ENCODE results near the gene LMO2. TPM values are rescaled to one million over a fixed set of nuclear protein-coding genes. Genes with fewer than 3 reads are reported as not detected.

The LMO2 gene
- total and polyA plus RNA-seq, 2 of the 13 experiments (the other 11 are each of a cell fraction or from before 2014, with no cell fraction given): not detected

- TF ChIP-seq ZNF331 (CRISPR knock-in tag; IDR thresholded peaks at IDR 0.05): no peak
- no peak for TF ChIP-seq TEF (CRISPR knock-in tag; IDR thresholded peaks at IDR 0.05)
- TF ChIP-seq ADNP (CRISPR knock-in tag; IDR thresholded peaks at IDR 0.05): no peak
- no peak for TF ChIP-seq ZNF816 (CRISPR knock-in tag; IDR thresholded peaks at IDR 0.05; ENCODE audit: borderline replicate concordance)
- TF ChIP-seq ETS1 (CRISPR knock-in tag; IDR thresholded peaks at IDR 0.05): no peak
- TF ChIP-seq ZNF609 (CRISPR knock-in tag; IDR thresholded peaks at IDR 0.05; ENCODE audit: borderline replicate concordance): no peak
Measured at GRCh38 chr11:33859306-33859705, 32.6 kb downstream of the LMO2 start (continued).
